ENCODE data around the gene TEAD1. TPM values are rescaled to one million over a fixed set of nuclear protein-coding genes. Genes with fewer than 3 reads are reported as not detected.

Gene TEAD1
- total RNA-seq, 4 donors from 2014 or later = 38.8 to 110 (median 75.3) TPM

GRCh38 chr11:12680246-12680939 lies 6.2 kb downstream of the TEAD1 start:
- H3K4me1 ChIP-seq = peaks cover 3 to 10% of the 10 kb centered on the region in 2 donors
- H3K27ac ChIP-seq = peak overlapping the region; percentile 53 to 73
- H3K9me3 ChIP-seq = no peaks in the 10 kb centered on the region
- DNase-seq = peak; percentile 81 to 87
- no peaks in the 10 kb centered on the region for H3K27me3 ChIP-seq
- H3K36me3 ChIP-seq = no peaks in the 10 kb centered on the region
- TF ChIP-seq POLR2A (IDR thresholded peaks at IDR 0.05) (peak in 1 of 2 donors; percentile 55), CTCF (IDR thresholded peaks at IDR 0.05) (no peak)
- H3K4me3 ChIP-seq = no peak overlapping the region
- intact Hi-C loops (cut with DNase I; ENCODE audit: low total_unique reads) = no loop called here

GRCh38 chr11:12680940-12681258 lies 6.7 kb downstream of the TEAD1 start:
- H3K4me1 ChIP-seq = peaks cover 3 to 10% of the 10 kb centered on the region in 2 donors
- no peaks in the 10 kb centered on the region for H3K36me3 ChIP-seq
- no peaks in the 10 kb centered on the region for H3K9me3 ChIP-seq
- H3K27me3 ChIP-seq = no peaks in the 10 kb centered on the region
- no peak for TF ChIP-seq CTCF (IDR thresholded peaks at IDR 0.05)
- TF ChIP-seq POLR2A (IDR thresholded peaks at IDR 0.05) = no peak
- no peak overlapping the region for H3K4me3 ChIP-seq
- peak overlapping the region; percentile 5 to 73 for H3K27ac ChIP-seq
- DNase-seq = no peak
- intact Hi-C loops (cut with DNase I; ENCODE audit: low total_unique reads) = no loop called here

- no peak overlapping the region for H3K4me3 ChIP-seq
- intact Hi-C loops (cut with DNase I; ENCODE audit: low total_unique reads) = no loop called here
- DNase-seq = no peak
- no peaks in the 10 kb centered on the region for H3K27me3 ChIP-seq
- no peaks in the 10 kb centered on the region for H3K9me3 ChIP-seq
- H3K27ac ChIP-seq = no peak overlapping the region
- peaks cover 3 to 10% of the 10 kb centered on the region in 2 donors for H3K4me1 ChIP-seq
- TF ChIP-seq CTCF (IDR thresholded peaks at IDR 0.05) (no peak), POLR2A (IDR thresholded peaks at IDR 0.05) (no peak)
- no peaks in the 10 kb centered on the region for H3K36me3 ChIP-seq
Measured at GRCh38 chr11:12681466-12681865, 7.2 kb downstream of the TEAD1 start.

GRCh38 chr11:12682288-12682687 lies 8.1 kb downstream of the TEAD1 start:
- intact Hi-C loops (cut with DNase I; ENCODE audit: low total_unique reads) = no loop called here
- H3K36me3 ChIP-seq = no peaks in the 10 kb centered on the region
- no peaks in the 10 kb centered on the region for H3K9me3 ChIP-seq

More at GRCh38 chr11:12682288-12682687, 8.1 kb downstream of the TEAD1 start:
- Histone ChIP-seq H3K27me3 (no peaks in the 10 kb centered on the region), H3K27ac (no peak overlapping the region), H3K4me1 (peaks cover 3 to 10% of the 10 kb centered on the region in 2 donors), H3K4me3 (no peak overlapping the region)
- TF ChIP-seq CTCF (IDR thresholded peaks at IDR 0.05) (no peak), POLR2A (IDR thresholded peaks at IDR 0.05) (no peak)
- no peak for DNase-seq
